IMR-90 (cell line): ENCODE measurements around the gene ACYP1. TPM values are rescaled to one million over a fixed set of nuclear protein-coding genes. Genes with fewer than 3 reads are reported as not detected.

ENCODE experiments used
- ATAC-seq: fragments of 200-7000 bp; cut with Tn5 transposase; 2 replicates; pipeline ENCODE4 v1.9.1; 2020; ENCODE audit warnings: low read depth, mild to moderate bottlenecking, moderate library complexity
- BruUV-seq: library from RNA; stranded (reverse); fragments of 400-500 nt; replicated peaks from 2 replicates; lab custom pipeline; 2021; lab: Mats Ljungman, UMichigan
- CTCF ChIA-PET: fragments of 300-600 bp; formaldehyde crosslinking; extraction: SDS; loops from one replicate; lab custom pipeline; 2021; ENCODE audit warnings: antibody characterized with exemption; lab: Yijun Ruan, JAX
- POLR2A ChIA-PET: fragments of 300-600 bp; sonication (Branson Sonifier 250); formaldehyde crosslinking; loops from one replicate; lab custom pipeline; 2022; ENCODE audit warnings: antibody characterized with exemption; ENCODE audit not compliant: unreplicated experiment; lab: Charles Lee
- DNase-seq: peaks from one replicate; pipeline ENCODE4 v3.0.0; 2013
- H2AFZ ChIP-seq: replicated peaks from 2 replicates; pipeline ENCODE3; 2013; ENCODE audit warnings: low read length, mild to moderate bottlenecking; ENCODE audit not compliant: poor library complexity
- H2AK5ac ChIP-seq: 2 replicates; pipeline ENCODE4 v1.6.1; 2013; ENCODE audit warnings: low read depth, low read length, inconsistent platforms
- H2AK9ac ChIP-seq: replicated peaks from 2 replicates; pipeline ENCODE3; 2013; ENCODE audit warnings: mild to moderate bottlenecking, low read depth, low read length, moderate library complexity; ENCODE audit not compliant: poor library complexity
- H2BK120ac ChIP-seq: 2 replicates; pipeline ENCODE4 v1.6.1; 2013; ENCODE audit warnings: low read depth, low read length, inconsistent platforms
- H2BK15ac ChIP-seq: 3 replicates; pipeline ENCODE4 v1.6.1; 2013; ENCODE audit warnings: low read depth, low read length, inconsistent platforms
- H2BK20ac ChIP-seq: 2 replicates; pipeline ENCODE4 v1.6.1; 2013; ENCODE audit warnings: low read depth, mild to moderate bottlenecking, inconsistent platforms, low read length, moderate library complexity
- H2BK5ac ChIP-seq: 2 replicates; pipeline ENCODE4 v1.6.1; 2013; ENCODE audit warnings: mild to moderate bottlenecking, low read depth, low read length, inconsistent platforms; ENCODE audit not compliant: poor library complexity, severe bottlenecking
- H3K14ac ChIP-seq: replicated peaks from 2 replicates; pipeline ENCODE4 v1.6.1; 2013; ENCODE audit warnings: low read depth, low read length, inconsistent platforms
- H3K18ac ChIP-seq: 2 replicates; pipeline ENCODE4 v1.6.1; 2013; ENCODE audit warnings: low read depth, low read length, control low read depth
- H3K23ac ChIP-seq: 2 replicates; pipeline ENCODE4 v1.6.1; 2013; ENCODE audit warnings: low read depth, low read length, inconsistent platforms
- H3K27ac ChIP-seq: 2 replicates; pipeline ENCODE4 v1.5.1; 2013; ENCODE audit warnings: mild to moderate bottlenecking, control low read depth, low read length; ENCODE audit not compliant: insufficient read depth
- H3K27me3 ChIP-seq: 2 replicates; pipeline ENCODE4 v1.6.1; 2013; ENCODE audit warnings: low read length; ENCODE audit not compliant: control insufficient read depth, insufficient read depth
- H3K36me3 ChIP-seq: 2 replicates; pipeline ENCODE4 v1.6.1; 2013; ENCODE audit warnings: low read length, mixed read lengths; ENCODE audit not compliant: control insufficient read depth, insufficient read depth
- H3K4ac ChIP-seq: 2 replicates; pipeline ENCODE4 v1.6.1; 2013; ENCODE audit warnings: low read depth, low read length, inconsistent platforms
- H3K4me1 ChIP-seq: 2 replicates; pipeline ENCODE4 v1.6.1; 2013; ENCODE audit warnings: low read length, mixed read lengths; ENCODE audit not compliant: control insufficient read depth, insufficient read depth
- H3K4me2 ChIP-seq: 2 replicates; pipeline ENCODE4 v1.6.1; 2013; ENCODE audit warnings: low read depth, mild to moderate bottlenecking, control low read depth, low read length, moderate library complexity
- H3K4me3 ChIP-seq: 2 replicates; pipeline ENCODE4 v1.5.1; 2013; ENCODE audit warnings: low read depth, mild to moderate bottlenecking, control low read depth, low read length, moderate library complexity; ENCODE audit not compliant: insufficient read depth
- H3K56ac ChIP-seq: 2 replicates; pipeline ENCODE4 v1.6.1; 2013; ENCODE audit warnings: low read length, inconsistent platforms; ENCODE audit not compliant: insufficient read depth; ENCODE audit errors: extremely low read depth
- H3K79me1 ChIP-seq, 2 experiments: 2 replicates each; pipeline ENCODE4 v1.6.1; 2013; ENCODE audit warnings: low read length in 2 of 2, inconsistent platforms in 1 of 2, low read depth in 1 of 2
- H3K9ac ChIP-seq: 2 replicates; pipeline ENCODE4 v1.6.1; 2013; ENCODE audit warnings: low read depth, low read length, control low read depth
- H3K9me1 ChIP-seq: 2 replicates; pipeline ENCODE4 v1.6.1; 2013; ENCODE audit warnings: low read length, inconsistent platforms; ENCODE audit not compliant: insufficient read depth
- H3K9me3 ChIP-seq: 2 replicates; pipeline ENCODE4 v1.6.1; 2013; ENCODE audit warnings: low read length; ENCODE audit not compliant: control insufficient read depth, insufficient read depth
- H4K20me1 ChIP-seq: 2 replicates; pipeline ENCODE4 v1.6.1; 2013; ENCODE audit warnings: low read length, inconsistent platforms; ENCODE audit not compliant: insufficient read depth
- H4K5ac ChIP-seq: 2 replicates; pipeline ENCODE4 v1.6.1; 2013; ENCODE audit warnings: mild to moderate bottlenecking, low read depth, low read length, control low read depth
- H4K8ac ChIP-seq, 2 experiments: 2 replicates each; pipeline ENCODE4 v1.6.1; 2013; ENCODE audit warnings: low read depth in 2 of 2, low read length in 2 of 2, control low read depth in 1 of 2, inconsistent platforms in 1 of 2
- H4K91ac ChIP-seq: 2 replicates; pipeline ENCODE4 v1.6.1; 2013; ENCODE audit warnings: low read depth, low read length, inconsistent platforms; ENCODE audit not compliant: insufficient read depth
- BHLHE40 ChIP-seq: fragments of 150-350 bp; IDR thresholded peaks from 2 replicates; pipeline ENCODE4 v1.6.1; 2016; ENCODE audit warnings: mild to moderate bottlenecking, low read depth, low read length
- CEBPB ChIP-seq: IDR thresholded peaks from 2 replicates; pipeline ENCODE4 v1.6.1; 2012; ENCODE audit warnings: low read depth, low read length, improper control_type of control experiment
- CHD1 ChIP-seq: IDR thresholded peaks from 2 replicates; pipeline ENCODE4 v1.6.1; 2012; ENCODE audit warnings: low read depth, low read length, improper control_type of control experiment
- MAFK ChIP-seq: IDR thresholded peaks from 2 replicates; pipeline ENCODE4 v1.6.1; 2012; ENCODE audit warnings: low read depth, low read length, improper control_type of control experiment
- MAZ ChIP-seq: IDR thresholded peaks from 2 replicates; pipeline ENCODE4 v1.6.1; 2012; ENCODE audit warnings: low read depth, mild to moderate bottlenecking, low read length, improper control_type of control experiment, moderate library complexity, borderline replicate concordance
- MXI1 ChIP-seq: IDR thresholded peaks from 2 replicates; pipeline ENCODE4 v1.6.1; 2012; ENCODE audit warnings: low read depth, mild to moderate bottlenecking, low read length, moderate library complexity, borderline replicate concordance
- NFE2L2 ChIP-seq: fragments of 150-350 bp; IDR thresholded peaks from 2 replicates; pipeline ENCODE4 v1.6.1; 2016; ENCODE audit warnings: low read depth, mild to moderate bottlenecking, low read length
- POLR2A ChIP-seq: IDR thresholded peaks from 2 replicates; pipeline ENCODE4 v1.6.1; 2012; ENCODE audit warnings: mild to moderate bottlenecking, low read depth, low read length
- RAD21 ChIP-seq: IDR thresholded peaks from 2 replicates; pipeline ENCODE4 v1.6.1; 2012; ENCODE audit warnings: low read length, improper control_type of control experiment
- RCOR1 ChIP-seq: IDR thresholded peaks from 2 replicates; pipeline ENCODE4 v1.6.1; 2012; ENCODE audit warnings: mild to moderate bottlenecking, low read length, improper control_type of control experiment; ENCODE audit not compliant: insufficient replicate concordance
- RFX5 ChIP-seq: IDR thresholded peaks from 2 replicates; pipeline ENCODE4 v1.8.0; 2012; ENCODE audit warnings: low read depth, mild to moderate bottlenecking, low read length, moderate library complexity
- SMC3 ChIP-seq: fragments of 150-350 bp; IDR thresholded peaks from 2 replicates; pipeline ENCODE4 v1.6.1; 2016; ENCODE audit warnings: low read depth, mild to moderate bottlenecking, antibody characterized with exemption, low read length, moderate library complexity
- WGBS, 2 experiments: methylation state at CpG; one replicate each; pipeline versions ENCODE4 v1.1.5 to v1.1.7; 2013; ENCODE audit warnings: missing lambda C conversion rate in 2 of 2; ENCODE audit not compliant: insufficient read length in 1 of 2; ENCODE audit errors: extremely low coverage in 2 of 2; 5-methylcytosine and 5-hydroxymethylcytosine counted together
- dilution Hi-C: fragments of 300-500 bp; cut with HindIII; formaldehyde crosslinking; loops from one replicate; pipeline ENCODE4 v1.14.3; 2018; ENCODE audit warnings: low sequenced_read_pairs; ENCODE audit not compliant: unreplicated experiment
- in situ Hi-C: fragments of 300-500 bp; cut with MboI; formaldehyde crosslinking; loops from 3 replicates; pipeline ENCODE4 v1.14.3; 2019; ENCODE audit warnings: low sequenced_read_pairs, inconsistent platforms, mixed read lengths
- intact Hi-C: fragments of 100-400 bp; cut with micrococcal nuclease; formaldehyde crosslinking; loops from 2 replicates; pipeline ENCODE4 v1.10.0; 2022
- polyA plus RNA-seq, 3 experiments: library from polyadenylated mRNA; depleted of rRNA; stranded (reverse); fragments of >200 nt; gene quantifications; 2 replicates each; pipeline ENCODE4 v1.2.3, GENCODE V29; 2012; ENCODE audit warnings: low replicate concordance in 1 of 3
- total RNA-seq: library from RNA; depleted of rRNA; stranded (reverse); fragments of >200 nt; gene quantifications from 2 replicates; pipeline ENCODE4 v1.2.3, GENCODE V29; 2012
- TF ChIP-seq, protein P1 (sequence below): conservative IDR thresholded peaks from 2 replicates; pipeline ENCODE4 v1.5.1; 2012; ENCODE audit warnings: mild to moderate bottlenecking, low read depth, low read length, improper control_type of control experiment
- TF ChIP-seq, protein P2 (sequence below): fragments of 150-350 bp; IDR thresholded peaks from 2 replicates; pipeline ENCODE4 v1.6.1; 2017; ENCODE audit warnings: mild to moderate bottlenecking, antibody characterized with exemption, low read length, low read depth
- TF ChIP-seq, protein P3 (sequence below): fragments of 150-350 bp; IDR thresholded peaks from 2 replicates; pipeline ENCODE4 v1.6.1; 2016; ENCODE audit warnings: low read depth, mild to moderate bottlenecking, low read length, moderate library complexity, borderline replicate concordance

ACYP1 gene
- total and polyA plus RNA-seq, 2 of the 4 experiments (the other 2 are of a cell fraction), result 4.1 to 24.0 TPM

DNA sequence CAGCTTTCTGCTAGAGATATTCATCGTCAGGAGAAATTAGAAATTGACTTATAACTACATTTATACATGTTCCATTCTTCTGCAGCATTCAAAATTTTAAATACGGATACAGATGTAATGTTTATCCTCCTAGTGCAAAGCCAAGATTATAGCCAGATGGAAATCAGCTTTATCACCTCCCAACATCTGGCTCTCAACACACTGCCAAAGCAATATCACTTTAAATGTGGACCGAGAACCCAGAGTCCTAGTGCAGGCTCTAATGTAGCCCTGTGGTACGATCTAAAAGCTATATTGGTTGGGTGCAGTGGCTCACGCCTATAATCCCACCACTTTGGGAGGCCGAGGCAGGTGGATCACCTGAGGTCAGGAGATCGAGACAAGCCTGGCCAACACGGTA, 19.1 kb downstream of the ACYP1 start:
- no TSS peak for BruUV-seq
- ChIA-PET CTCF (no interaction called here), POLR2A (interaction anchor here (0.7 kb wide), 1 partner anchor 507 kb away, joined by 3 read pairs; no protein-coding TSS in a partner anchor)
- DNase-seq (peak; percentile 43), ATAC-seq (no peak)
- H4K91ac ChIP-seq, result no peak overlapping the region
- H3K9ac ChIP-seq, result no peak overlapping the region
- H3K4me2 ChIP-seq, result peak overlapping the region; percentile 36
- peaks cover 16% of the 10 kb centered on the region for H3K9me1 ChIP-seq
- intact Hi-C loops, result no loop called here
- H4K8ac ChIP-seq, result no peak overlapping the region
- no peak overlapping the region for H3K14ac ChIP-seq
- peaks cover 13 to 33% of the 10 kb centered on the region in 2 experiments; a peak in 2 of 4 replicates for H3K79me1 ChIP-seq
- H3K4me1 ChIP-seq, result peaks cover 17% of the 10 kb centered on the region
- H3K23ac ChIP-seq, result no peak overlapping the region
- dilution Hi-C loops, result no loop called here
- H3K27me3 ChIP-seq, result no peaks in the 10 kb centered on the region
- no peak overlapping the region for H2AK5ac ChIP-seq
- H3K56ac ChIP-seq, result no peak overlapping the region
- no peaks in the 10 kb centered on the region for H4K20me1 ChIP-seq
- H3K27ac ChIP-seq, result no peak overlapping the region
- H3K36me3 ChIP-seq, result no peaks in the 10 kb centered on the region
- no peak overlapping the region for H2BK20ac ChIP-seq
- H2AFZ ChIP-seq, result no peak overlapping the region
- no peak overlapping the region for H3K18ac ChIP-seq
- TF ChIP-seq CEBPB (no peak), SMC3 (no peak), MXI1 (no peak), CHD1 (no peak), POLR2A (no peak), RCOR1 (no peak), BHLHE40 (no peak), NFE2L2 (no peak), RFX5 (no peak), MAFK (no peak), MAZ (no peak), RAD21 (no peak)
- TF ChIP-seq, protein P1, sequence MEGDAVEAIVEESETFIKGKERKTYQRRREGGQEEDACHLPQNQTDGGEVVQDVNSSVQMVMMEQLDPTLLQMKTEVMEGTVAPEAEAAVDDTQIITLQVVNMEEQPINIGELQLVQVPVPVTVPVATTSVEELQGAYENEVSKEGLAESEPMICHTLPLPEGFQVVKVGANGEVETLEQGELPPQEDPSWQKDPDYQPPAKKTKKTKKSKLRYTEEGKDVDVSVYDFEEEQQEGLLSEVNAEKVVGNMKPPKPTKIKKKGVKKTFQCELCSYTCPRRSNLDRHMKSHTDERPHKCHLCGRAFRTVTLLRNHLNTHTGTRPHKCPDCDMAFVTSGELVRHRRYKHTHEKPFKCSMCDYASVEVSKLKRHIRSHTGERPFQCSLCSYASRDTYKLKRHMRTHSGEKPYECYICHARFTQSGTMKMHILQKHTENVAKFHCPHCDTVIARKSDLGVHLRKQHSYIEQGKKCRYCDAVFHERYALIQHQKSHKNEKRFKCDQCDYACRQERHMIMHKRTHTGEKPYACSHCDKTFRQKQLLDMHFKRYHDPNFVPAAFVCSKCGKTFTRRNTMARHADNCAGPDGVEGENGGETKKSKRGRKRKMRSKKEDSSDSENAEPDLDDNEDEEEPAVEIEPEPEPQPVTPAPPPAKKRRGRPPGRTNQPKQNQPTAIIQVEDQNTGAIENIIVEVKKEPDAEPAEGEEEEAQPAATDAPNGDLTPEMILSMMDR, result no peak
- TF ChIP-seq, protein P2, sequence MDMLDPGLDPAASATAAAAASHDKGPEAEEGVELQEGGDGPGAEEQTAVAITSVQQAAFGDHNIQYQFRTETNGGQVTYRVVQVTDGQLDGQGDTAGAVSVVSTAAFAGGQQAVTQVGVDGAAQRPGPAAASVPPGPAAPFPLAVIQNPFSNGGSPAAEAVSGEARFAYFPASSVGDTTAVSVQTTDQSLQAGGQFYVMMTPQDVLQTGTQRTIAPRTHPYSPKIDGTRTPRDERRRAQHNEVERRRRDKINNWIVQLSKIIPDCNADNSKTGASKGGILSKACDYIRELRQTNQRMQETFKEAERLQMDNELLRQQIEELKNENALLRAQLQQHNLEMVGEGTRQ, result no peak
- TF ChIP-seq, protein P3, sequence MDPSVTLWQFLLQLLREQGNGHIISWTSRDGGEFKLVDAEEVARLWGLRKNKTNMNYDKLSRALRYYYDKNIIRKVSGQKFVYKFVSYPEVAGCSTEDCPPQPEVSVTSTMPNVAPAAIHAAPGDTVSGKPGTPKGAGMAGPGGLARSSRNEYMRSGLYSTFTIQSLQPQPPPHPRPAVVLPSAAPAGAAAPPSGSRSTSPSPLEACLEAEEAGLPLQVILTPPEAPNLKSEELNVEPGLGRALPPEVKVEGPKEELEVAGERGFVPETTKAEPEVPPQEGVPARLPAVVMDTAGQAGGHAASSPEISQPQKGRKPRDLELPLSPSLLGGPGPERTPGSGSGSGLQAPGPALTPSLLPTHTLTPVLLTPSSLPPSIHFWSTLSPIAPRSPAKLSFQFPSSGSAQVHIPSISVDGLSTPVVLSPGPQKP, result no peak
- no peak overlapping the region for H2BK120ac ChIP-seq
- H3K9me3 ChIP-seq, result no peaks in the 10 kb centered on the region
- no peak overlapping the region for H2AK9ac ChIP-seq
- in situ Hi-C loops, result no loop called here
- WGBS, 2 experiments, result no CpG with 5 or more reads among the region's 8 CpGs
- H3K4me3 ChIP-seq, result no peak overlapping the region
- no peak overlapping the region for H2BK15ac ChIP-seq
- 0 out of 2 replicates have a peak overlapping the region, but pooled peaks have one; percentile 0 for H3K4ac ChIP-seq
- H2BK5ac ChIP-seq, result no peak overlapping the region
- no peak overlapping the region for H4K5ac ChIP-seq
